Stimulated activated CD8-positive, alpha-beta memory T cell treated with anti-CD3 and anti-CD28 coated beads, Interleukin-12 subunit alpha, Interleukin-12 subunit beta, amount 100 ng/mL, for 4 hours (primary cell): ENCODE data around the gene CHCHD6.
A peak's percentile ranks its signal among the peaks of the same experiment; 100 is the strongest.

Experiments used
- DNase-seq: peaks from one replicate; pipeline ENCODE4 v3.0.0-alpha.2; 2020; ENCODE audit warnings: low read depth

Gene CHCHD6

GRCh38 chr3:126703512-126704493 is at the start of gene CHCHD6:
TSS of gene CHCHD6 (plus strand) at chr3:126704240. CDS start at chr3:126704313, 73 bp downstream.
- peak; percentile 94 for DNase-seq

DNA sequence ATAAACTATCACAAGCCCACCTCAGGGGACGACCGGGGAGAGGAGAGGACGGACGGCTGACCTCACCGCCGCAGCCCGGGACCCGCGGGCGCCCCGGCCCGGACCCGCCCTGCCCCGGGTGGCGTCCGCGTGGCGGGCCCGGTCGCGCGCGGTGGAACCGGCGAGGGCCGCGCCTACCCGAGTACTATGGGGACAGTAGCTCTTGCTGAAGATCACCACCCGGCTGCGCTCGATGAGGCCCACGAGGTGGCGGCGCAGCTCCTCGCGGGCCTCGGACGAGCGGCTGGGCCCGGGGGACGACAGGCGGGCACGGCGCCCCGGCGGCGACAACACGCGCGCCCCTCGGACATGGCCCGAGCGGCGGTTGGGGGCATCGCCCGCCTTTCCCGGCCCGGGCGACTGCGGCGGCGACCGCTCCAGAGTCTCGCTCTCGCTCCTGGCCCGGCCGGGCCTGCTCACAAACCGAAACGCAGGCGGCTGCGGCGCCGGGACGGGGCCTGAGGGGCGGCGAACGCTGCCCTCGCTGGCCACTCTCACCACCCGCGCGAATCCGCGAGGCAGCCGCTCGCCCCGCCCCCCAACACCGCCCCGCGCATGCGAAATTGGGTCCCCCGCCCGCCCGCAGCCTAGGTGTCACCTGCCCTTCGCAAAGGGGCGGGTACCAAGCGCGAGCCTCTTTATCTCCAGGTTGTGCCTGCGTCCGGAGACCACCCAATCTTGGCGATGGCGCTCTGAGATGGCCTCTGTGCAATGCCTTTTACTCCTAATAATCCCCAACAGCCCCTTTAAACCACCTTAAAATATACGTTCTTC is 49.3 kb upstream of the CHCHD6 start, which contains the start of gene TXNRD3:
Gene TXNRD3, minus strand, starts transcription at position 554 of the 813 bp plus-strand sequence.
- peak; percentile 66 for DNase-seq

DNA sequence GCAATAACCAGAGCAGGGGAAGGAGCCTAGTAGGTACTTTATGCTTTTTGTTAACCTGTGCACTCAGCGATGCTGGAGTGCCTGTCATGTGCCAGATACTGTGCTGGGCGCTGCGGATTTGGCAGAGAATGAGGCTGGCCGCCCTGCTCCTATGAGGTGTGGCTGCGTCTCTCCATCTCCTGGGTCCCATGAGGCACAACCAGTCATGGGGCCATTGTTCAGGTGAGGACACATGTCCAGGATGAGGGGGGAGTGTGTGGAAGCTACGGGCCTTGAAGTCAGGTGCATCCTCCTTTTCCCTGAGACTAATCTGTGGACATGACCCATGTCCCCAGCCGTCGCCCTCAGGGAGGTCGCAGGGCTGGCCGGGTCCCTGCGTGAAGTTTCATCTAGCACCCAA is 48.2 kb upstream of the CHCHD6 start:
- DNase-seq, result no peak

DNA sequence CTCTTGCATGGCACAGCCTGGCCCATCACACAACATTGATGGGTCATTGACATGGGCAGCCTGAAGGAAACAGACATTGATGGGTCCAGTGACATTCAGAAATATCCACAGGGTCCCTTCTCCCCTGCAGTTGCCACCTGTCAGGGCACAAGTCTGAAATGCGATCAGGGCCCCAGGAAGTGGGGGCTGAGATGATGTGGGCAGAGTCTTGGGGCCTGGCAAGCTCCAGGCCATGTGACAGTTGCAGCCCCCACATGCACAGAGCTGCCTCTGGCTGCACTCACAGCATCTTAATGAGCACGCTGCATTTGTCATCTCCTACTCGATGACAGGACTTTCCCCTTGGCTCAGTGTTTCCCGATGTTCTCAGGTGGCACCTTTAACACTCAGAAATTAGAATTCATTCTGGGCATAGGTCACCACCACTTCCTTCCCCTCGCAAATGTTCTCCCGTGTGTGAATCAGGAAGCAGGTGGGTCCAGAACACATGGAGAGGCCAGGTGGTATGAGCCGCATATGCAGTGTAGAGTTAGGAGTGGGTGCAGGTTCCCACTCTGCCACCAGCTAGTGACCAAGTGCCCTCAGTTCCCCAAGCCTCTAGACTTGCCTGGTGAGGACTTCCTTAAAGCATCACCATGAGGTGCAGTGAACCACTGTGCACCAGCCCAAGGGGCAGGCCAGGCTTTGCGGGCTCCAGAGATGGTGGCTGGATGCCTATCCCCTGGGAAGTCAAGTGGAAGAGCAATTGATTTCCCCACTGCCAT is 47.5 kb upstream of the CHCHD6 start:
- DNase-seq, result no peak

DNA sequence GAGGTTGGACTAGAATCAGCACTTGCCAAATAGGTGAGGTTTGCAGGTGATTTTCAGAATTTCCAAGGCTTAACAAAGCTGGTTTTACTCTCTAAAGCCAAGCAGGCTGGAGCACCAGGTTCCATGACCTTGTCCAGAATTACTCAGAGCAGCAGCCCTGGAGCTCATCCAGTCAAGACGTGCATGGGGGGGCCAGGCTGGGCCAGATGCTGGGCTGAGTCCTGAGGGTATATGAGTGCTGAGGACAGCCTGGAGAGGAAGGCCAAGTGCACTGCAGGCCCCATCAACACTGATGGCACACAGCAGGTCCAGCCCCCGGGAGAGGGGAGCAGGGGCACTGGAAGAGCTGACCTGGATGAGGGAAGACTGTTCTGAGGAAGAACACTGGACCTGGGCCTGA is 46.1 kb upstream of the CHCHD6 start:
- DNase-seq, result no peak

DNA sequence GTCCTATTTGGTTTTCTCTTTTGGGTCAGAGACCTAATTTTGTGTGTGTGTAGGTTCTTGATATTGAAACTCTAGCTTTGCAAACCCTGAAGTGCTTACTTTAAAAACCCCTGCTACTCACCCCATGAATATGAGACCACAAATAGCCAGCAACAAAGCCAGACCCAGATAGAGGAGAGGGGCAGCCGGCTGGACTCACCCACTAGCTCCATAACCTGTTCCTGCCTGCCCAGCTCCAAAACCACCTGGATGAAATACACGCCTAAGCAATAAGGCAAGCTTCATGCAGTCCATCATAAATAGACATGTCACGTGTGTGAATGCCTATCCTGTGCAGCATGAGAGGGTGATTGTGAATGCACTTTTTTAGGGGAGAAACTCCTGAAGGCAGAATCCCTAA is 45.5 kb upstream of the CHCHD6 start:
- no peak for DNase-seq

- DNase-seq, result no peak
Observed at GRCh38 chr3:126659915-126660886, 43.8 kb upstream of the CHCHD6 start.

DNA sequence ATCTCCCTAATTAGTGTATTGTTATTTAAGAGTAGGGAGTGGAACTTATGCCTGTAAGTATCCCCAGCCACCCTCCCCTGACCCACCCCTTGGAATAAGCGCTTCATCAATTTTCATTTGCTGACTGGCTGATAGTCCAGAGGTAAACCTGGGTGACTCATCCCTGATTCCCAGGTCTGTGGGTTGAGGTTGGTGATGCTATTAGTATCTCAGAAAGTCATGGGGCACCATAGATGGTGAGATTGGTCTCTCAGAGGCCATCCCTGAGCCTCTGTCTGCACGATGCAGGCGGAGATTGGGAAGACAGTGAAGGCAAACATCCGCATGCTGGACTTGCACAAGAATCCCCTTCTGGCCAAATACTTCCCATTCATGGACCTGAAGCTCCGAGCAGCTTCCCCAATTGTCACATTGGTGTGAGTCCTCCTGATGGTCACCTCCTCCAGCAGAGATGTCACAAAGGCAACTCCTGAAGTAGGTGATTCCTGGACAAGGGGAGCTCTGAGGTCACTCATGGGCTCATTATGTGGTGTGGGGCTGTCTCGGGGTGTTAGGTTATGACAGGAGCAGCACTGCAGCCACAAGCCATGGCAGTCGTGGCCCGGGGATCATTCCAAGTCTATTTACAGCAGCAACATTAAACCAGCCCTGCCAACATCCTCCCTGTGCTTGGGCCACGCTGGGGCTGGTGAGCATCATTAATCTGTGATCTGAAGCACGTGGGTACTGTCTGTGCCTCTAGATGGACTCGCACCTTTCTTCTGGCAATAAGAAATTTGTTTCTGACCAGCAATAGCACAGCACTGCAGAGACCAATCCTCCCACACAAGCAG is 42.3 kb upstream of the CHCHD6 start:
- no peak for DNase-seq

DNA sequence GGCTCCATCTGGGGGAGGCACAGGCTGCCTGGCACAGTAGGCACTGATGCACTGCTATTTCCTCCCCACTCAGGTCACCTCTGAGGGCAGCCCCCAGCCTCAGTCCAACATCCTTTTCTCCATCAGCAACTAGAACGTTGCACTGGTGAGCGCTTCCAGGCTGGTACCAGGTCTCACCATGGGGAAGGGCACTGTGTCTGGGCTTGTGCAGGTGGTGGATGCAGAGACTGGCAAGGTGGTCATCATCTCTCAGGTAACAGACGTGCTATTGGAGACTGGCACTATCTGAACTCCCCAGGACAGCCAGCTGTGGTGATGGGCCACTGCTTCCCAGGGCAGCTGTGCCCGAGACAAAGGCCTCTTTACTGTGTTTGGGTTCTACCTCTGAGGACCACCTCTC is 40.8 kb upstream of the CHCHD6 start:
- DNase-seq, result no peak

GRCh38 chr3:126663750-126664149 is 40.3 kb upstream of the CHCHD6 start:
- no peak for DNase-seq

GRCh38 chr3:126664591-126665214 is 39.3 kb upstream of the CHCHD6 start:
- DNase-seq, result no peak

GRCh38 chr3:126665221-126665936 is 38.7 kb upstream of the CHCHD6 start:
- DNase-seq, result no peak

- DNase-seq, result no peak
Observed at GRCh38 chr3:126665959-126666657, 37.9 kb upstream of the CHCHD6 start.

DNA sequence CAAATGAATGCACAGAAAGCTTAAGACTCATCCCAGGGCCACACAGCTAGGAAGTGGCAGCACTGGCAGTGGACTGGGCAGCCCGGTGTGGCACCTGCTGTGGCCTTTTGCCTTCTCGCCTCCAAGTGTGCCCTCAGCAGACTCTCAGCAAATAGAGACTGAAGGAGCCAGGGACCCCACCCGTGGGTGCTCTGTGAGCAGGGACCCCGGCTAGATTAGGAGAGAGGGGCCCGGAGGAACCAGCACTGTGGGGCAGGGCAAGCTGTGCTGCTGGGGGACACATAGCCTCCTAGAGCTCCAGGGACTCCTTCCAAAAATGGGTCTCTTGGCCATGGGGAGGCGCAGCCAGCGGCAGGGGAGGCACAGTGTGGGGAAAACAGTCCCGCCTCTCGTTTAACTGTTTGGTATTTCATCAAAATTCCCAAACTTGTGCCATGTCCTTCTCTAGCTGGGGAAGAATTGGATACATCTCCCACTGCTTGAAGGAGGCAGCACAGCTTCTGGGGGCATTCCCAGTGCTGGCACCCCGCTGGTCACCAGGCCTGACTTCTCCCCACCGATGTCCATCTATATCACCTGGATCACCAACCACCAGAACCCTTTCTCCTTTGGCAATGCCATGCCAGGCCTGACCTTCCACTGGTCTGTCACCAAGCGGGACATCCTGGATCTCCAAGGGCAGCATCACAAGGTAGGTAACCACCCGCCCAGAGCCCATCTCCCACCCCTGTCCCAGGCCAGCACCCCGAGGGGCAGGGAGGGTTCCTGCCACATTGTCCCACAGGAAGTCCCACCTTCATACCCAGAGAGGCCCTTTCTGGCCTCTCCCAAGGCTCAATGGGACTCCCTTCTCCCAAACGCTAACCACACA is 37.1 kb upstream of the CHCHD6 start:
- DNase-seq, result no peak

DNA sequence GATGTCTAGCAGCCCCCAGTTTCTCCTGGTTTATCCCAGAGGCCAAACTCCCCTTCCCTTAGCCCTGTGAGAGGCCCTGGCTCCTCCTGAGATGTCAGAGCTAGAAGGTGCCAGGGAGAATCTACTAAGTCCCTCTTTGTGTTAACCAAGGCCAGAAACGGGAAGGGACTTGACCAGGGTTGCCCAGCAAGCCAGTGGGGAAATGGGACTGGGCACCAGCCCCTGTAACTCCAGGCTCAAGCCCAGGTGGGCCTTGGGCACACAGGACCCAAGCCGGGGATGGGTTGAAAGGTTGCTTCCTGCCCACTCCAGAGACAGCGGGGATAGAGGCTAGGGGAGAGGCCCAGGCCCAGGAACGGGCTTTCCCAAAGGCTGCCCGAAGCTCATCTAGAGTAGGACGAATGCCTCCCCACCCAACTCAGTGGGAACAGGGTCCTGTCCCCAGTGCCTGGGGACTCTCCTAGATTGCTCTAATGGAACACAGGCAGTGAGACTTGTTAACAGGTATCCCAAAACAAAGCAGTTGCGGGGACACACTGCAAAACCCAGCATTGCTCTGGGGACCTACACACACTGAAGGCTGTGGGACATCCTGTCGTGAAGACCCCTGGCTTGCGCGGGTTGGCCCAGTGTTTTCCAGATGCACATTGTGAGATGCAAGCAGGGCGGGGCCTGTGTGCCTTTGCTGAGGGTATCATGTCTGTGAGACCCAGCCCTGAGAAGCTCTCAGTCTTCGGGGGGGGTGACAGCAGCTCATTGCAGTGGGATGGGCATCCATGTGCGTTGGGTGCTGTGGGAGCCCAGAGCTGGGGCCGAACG is 36.2 kb upstream of the CHCHD6 start:
- no peak for DNase-seq
